ENCODE data around the gene ACTG2. TPM values are rescaled to one million over a fixed set of nuclear protein-coding genes. Genes with fewer than 3 reads are reported as not detected.

ACTG2 gene
- total RNA-seq, 1 donor from 2014 or later: not detected

- H3K27me3 Mint-ChIP-seq (ENCODE audit: unreplicated experiment): peaks cover 4% of the 10 kb centered on the region
- peak overlapping the region; percentile 38 for H3K4me3 Mint-ChIP-seq (ENCODE audit: unreplicated experiment)
- H3K4me1 Mint-ChIP-seq (ENCODE audit: low read depth, unreplicated experiment): no peaks in the 10 kb centered on the region
- H3K36me3 Mint-ChIP-seq (ENCODE audit: unreplicated experiment): no peaks in the 10 kb centered on the region
- no peaks in the 10 kb centered on the region for H3K9me3 Mint-ChIP-seq (ENCODE audit: unreplicated experiment)
- DNase-seq: no peak
- no peak overlapping the region for H3K27ac Mint-ChIP-seq (ENCODE audit: unreplicated experiment)
- TF ChIP-seq CTCF (IDR thresholded peaks at IDR 0.05; ENCODE audit: partially characterized antibody, unreplicated experiment): no peak
These were observed 1.4 kb upstream of the ACTG2 start for GRCh38 chr2:73891276-73891901.

- H3K4me3 Mint-ChIP-seq (ENCODE audit: unreplicated experiment): no peak overlapping the region
- no peak for DNase-seq
- H3K27ac Mint-ChIP-seq (ENCODE audit: unreplicated experiment): no peak overlapping the region
- peaks cover 2% of the 10 kb centered on the region for H3K9me3 Mint-ChIP-seq (ENCODE audit: unreplicated experiment)
- TF ChIP-seq CTCF (IDR thresholded peaks at IDR 0.05; ENCODE audit: partially characterized antibody, unreplicated experiment): no peak
- no peaks in the 10 kb centered on the region for H3K4me1 Mint-ChIP-seq (ENCODE audit: low read depth, unreplicated experiment)
- no peaks in the 10 kb centered on the region for H3K36me3 Mint-ChIP-seq (ENCODE audit: unreplicated experiment)
- H3K27me3 Mint-ChIP-seq (ENCODE audit: unreplicated experiment): peaks cover 6% of the 10 kb centered on the region
These were observed 1.1 kb downstream of the ACTG2 start for GRCh38 chr2:73893764-73894474.

- Mint-ChIP-seq H3K9me3 (ENCODE audit: unreplicated experiment) (peaks cover 2% of the 10 kb centered on the region), H3K27ac (ENCODE audit: unreplicated experiment) (no peak overlapping the region), H3K4me1 (ENCODE audit: low read depth, unreplicated experiment) (no peaks in the 10 kb centered on the region), H3K27me3 (ENCODE audit: unreplicated experiment) (peaks cover 6% of the 10 kb centered on the region), H3K36me3 (ENCODE audit: unreplicated experiment) (no peaks in the 10 kb centered on the region), H3K4me3 (ENCODE audit: unreplicated experiment) (no peak overlapping the region)
- no peak for TF ChIP-seq CTCF (IDR thresholded peaks at IDR 0.05; ENCODE audit: partially characterized antibody, unreplicated experiment)
- no peak for DNase-seq
These were observed 1.7 kb downstream of the ACTG2 start for GRCh38 chr2:73894475-73894850.

GRCh38 chr2:73894877-73895276 is 2.1 kb downstream of the ACTG2 start:
- no peak overlapping the region for H3K4me3 Mint-ChIP-seq (ENCODE audit: unreplicated experiment)
- no peak for TF ChIP-seq CTCF (IDR thresholded peaks at IDR 0.05; ENCODE audit: partially characterized antibody, unreplicated experiment)
- no peaks in the 10 kb centered on the region for H3K36me3 Mint-ChIP-seq (ENCODE audit: unreplicated experiment)
- H3K4me1 Mint-ChIP-seq (ENCODE audit: low read depth, unreplicated experiment): no peaks in the 10 kb centered on the region
- DNase-seq: no peak
- H3K9me3 Mint-ChIP-seq (ENCODE audit: unreplicated experiment): peaks cover 2% of the 10 kb centered on the region
- peaks cover 6% of the 10 kb centered on the region for H3K27me3 Mint-ChIP-seq (ENCODE audit: unreplicated experiment)
- no peak overlapping the region for H3K27ac Mint-ChIP-seq (ENCODE audit: unreplicated experiment)

- Mint-ChIP-seq H3K27me3 (ENCODE audit: unreplicated experiment) (peaks cover 6% of the 10 kb centered on the region), H3K36me3 (ENCODE audit: unreplicated experiment) (no peaks in the 10 kb centered on the region), H3K27ac (ENCODE audit: unreplicated experiment) (no peak overlapping the region), H3K4me3 (ENCODE audit: unreplicated experiment) (no peak overlapping the region), H3K4me1 (ENCODE audit: low read depth, unreplicated experiment) (peaks cover 2% of the 10 kb centered on the region), H3K9me3 (ENCODE audit: unreplicated experiment) (peaks cover 2% of the 10 kb centered on the region)
- DNase-seq: no peak
- TF ChIP-seq CTCF (IDR thresholded peaks at IDR 0.05; ENCODE audit: partially characterized antibody, unreplicated experiment): no peak
These were observed 2.7 kb downstream of the ACTG2 start for GRCh38 chr2:73895473-73895872.
